ENCODE results near the gene NFATC3.

NFATC3 gene

GRCh38 chr16:68072038-68072695 lies 13.0 kb upstream of the NFATC3 start:
- DNase-seq (ENCODE audit: low read depth): no peak

DNA sequence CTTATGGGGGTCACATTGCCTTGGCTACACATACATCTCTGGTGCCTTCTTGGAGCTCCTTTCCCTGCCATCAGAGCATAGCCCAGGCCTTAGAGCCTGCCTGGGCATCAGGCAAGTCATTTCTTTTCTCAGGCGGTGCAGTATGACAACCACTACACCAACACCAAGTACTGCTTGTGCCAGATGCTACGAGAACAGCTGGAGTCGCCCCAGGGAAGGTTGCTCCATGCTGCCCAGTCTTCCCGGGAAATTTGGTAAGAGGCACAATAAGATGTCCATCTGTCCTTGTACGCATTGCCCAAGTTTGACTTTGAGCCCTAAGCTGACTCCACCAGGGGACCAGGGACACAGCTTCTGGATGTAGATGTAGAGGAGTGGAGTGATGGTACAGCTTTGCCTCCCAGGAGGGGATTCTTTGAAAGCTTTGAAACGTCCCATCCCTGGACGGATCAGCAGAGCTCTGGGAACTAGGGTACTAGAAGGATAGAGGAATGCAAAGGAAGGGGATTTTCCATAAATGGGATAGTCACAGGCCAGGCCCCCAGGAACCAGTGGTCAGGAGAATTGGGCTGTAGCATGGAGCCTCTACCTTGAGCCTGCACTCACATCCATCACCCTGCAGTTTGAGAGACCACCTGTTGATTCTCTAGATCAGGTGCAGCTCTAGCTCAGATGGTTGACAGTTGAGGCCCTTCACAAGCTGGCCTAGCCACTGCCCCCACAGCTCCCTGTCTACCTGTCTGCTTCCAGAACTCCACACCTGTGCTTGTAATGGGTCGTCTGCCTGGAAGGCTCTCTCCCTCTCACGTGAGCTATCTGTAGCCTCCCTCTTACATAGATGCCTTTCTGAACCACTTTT lies 11.0 kb upstream of the NFATC3 start:
- DNase-seq (ENCODE audit: low read depth): no peak

- peak; percentile 97 for DNase-seq (ENCODE audit: low read depth)
These were observed 10.2 kb upstream of the NFATC3 start for GRCh38 chr16:68074850-68075555.

DNA sequence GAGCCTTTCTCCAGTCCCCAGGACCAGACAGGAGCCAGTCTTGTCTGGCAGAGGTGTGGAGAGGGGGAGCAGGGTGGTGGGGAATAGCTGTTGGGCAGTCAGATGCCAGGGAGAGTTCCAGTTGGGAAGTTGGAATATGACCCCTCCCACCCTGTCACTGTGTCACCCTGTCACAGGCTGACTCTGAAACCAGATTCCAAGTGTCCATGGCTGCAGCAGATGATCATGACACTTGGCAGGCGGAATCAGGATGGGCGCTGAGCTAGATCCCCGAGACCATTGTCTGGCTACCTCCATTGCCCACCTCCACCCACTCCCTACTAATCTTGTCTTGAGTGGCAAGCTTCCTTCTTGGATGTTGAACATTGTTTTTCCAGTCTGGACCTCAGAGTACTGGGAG lies 9.2 kb upstream of the NFATC3 start:
- no peak for DNase-seq (ENCODE audit: low read depth)

GRCh38 chr16:68076560-68076959 lies 8.6 kb upstream of the NFATC3 start:
- DNase-seq (ENCODE audit: low read depth): no peak

DNA sequence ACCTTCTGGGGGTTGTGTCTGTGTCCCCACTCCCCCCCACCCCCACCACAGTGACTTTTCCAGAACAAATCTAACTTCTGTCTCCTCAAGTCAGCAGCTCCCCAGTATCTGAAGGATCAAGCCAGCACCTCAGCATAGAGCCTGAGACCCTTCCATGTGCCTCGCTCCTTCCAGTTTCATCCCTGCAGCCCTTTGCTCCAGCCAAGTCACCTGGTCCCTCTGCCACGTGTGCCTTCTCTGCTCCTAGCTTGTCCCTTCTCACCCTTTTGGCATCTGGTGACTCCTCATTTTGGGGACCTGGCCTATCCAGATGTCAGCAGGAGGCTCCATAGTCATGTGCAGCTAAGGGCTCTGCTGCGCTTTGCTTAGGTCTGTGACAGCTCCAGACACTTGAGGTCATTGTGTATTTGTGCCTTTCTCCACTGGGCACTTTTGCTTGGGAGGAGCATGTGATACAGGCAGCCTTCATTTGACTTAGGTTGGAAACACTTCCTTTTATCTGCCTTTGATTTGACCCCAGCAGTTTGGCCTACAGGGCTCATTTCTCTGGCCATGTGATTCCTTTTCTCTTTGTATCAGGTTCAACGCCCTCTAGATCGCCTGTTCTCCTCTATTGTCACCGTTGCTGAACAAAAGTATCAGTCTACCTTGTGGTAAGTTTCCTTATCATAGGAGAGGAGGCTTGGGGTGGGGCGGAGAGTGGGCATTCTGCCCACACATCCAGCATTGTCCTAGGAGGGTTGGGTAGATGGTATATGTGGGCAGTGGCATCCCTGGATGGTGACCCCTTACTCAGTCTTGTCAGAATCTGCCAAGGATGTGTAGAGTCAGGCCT lies 7.1 kb upstream of the NFATC3 start:
- DNase-seq (ENCODE audit: low read depth): no peak

DNA sequence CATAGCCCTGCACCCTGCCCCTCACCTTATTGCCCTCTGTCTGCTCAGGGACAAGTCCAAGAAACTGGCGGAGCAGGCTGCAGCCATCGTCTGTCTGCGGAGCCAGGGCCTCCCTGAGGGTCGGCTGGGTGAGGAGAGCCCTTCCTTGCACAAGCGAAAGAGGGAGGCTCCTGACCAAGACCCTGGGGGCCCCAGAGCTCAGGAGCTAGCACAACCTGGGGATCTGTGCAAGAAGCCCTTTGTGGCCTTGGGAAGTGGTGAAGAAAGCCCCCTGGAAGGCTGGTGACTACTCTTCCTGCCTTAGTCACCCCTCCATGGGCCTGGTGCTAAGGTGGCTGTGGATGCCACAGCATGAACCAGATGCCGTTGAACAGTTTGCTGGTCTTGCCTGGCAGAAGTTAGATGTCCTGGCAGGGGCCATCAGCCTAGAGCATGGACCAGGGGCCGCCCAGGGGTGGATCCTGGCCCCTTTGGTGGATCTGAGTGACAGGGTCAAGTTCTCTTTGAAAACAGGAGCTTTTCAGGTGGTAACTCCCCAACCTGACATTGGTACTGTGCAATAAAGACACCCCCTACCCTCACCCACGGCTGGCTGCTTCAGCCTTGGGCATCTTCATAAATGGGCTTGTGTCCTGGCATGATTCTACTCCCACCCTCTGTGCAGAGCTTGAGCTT lies 6.3 kb upstream of the NFATC3 start:
- DNase-seq (ENCODE audit: low read depth): no peak

- no peak for DNase-seq (ENCODE audit: low read depth)
These were observed 5.9 kb upstream of the NFATC3 start for GRCh38 chr16:68079376-68079625.

GRCh38 chr16:68079626-68080344 lies 5.4 kb upstream of the NFATC3 start:
- DNase-seq (ENCODE audit: low read depth): peak; percentile 98

DNA sequence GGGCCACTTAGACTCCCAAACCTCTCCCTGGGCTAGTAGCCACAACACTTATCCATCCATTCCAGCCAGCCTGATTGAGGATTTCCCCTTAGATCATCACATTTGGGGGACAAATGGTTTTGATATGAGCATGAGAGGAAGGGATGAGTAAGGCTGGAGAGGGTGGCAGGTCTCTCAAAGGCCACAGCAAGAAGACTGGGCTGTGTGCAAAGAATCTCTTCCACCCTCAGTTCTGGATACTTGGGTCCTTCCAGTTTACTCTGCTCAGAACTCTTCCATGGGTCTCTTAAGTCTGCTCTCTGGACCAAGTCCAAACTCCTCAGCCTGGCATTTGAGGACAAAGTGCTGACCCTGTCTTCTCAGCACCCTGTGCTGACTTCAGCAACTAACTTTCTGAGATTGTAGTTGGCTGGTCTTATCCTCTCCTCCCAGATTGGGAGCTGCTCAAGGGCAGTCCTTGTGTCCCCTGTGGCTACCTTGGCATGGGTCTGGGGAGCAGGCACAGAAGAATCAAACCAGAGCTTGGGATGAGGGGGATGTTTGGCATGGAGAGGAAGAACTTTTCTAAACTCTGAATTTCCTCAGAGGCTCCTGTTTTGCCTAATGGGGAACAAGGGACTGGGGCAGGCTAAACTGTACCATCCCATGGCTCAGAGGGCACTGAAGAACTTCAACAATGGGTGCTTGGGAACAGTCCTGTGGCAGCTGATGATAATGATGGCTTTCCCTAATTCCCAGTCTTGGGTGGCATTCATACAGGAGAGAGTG lies 3.1 kb upstream of the NFATC3 start:
- no peak for DNase-seq (ENCODE audit: low read depth)

GRCh38 chr16:68082629-68083238 lies 2.4 kb upstream of the NFATC3 start:
- no peak for DNase-seq (ENCODE audit: low read depth)

- no peak for DNase-seq (ENCODE audit: low read depth)
These were observed 1.9 kb upstream of the NFATC3 start for GRCh38 chr16:68083239-68083781.

DNA sequence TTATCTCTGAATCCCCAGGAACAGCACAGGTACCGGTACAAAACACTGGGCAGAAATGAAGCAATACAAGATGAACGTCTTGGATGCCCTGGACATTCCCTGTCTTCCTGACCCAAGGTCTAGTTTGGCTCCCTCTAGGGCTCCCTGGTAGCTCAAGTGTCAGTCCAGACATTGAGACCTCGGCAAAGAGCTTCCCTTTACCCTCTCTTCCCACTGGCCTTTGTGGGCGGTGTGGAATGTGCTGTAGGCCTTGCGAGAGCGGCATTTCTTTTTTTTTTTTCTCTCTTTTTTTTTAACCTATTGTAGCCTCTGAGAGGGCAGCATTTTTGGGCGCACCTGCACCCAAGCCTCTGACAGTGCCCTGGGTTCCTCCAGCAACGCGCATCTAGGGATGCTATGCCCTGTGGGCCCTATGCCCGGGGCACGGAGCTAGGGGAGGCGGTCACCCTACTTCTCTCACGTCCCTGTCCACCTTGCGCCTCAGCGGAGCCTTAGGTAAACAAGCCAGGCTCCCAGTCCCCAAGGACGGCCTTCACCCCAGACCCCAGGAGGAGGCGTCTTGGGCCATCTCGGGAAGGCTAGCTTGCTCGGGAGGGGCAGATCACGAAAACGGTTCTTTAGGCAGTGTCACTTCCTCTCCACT lies 1.2 kb upstream of the NFATC3 start:
- DNase-seq (ENCODE audit: low read depth): no peak

DNA sequence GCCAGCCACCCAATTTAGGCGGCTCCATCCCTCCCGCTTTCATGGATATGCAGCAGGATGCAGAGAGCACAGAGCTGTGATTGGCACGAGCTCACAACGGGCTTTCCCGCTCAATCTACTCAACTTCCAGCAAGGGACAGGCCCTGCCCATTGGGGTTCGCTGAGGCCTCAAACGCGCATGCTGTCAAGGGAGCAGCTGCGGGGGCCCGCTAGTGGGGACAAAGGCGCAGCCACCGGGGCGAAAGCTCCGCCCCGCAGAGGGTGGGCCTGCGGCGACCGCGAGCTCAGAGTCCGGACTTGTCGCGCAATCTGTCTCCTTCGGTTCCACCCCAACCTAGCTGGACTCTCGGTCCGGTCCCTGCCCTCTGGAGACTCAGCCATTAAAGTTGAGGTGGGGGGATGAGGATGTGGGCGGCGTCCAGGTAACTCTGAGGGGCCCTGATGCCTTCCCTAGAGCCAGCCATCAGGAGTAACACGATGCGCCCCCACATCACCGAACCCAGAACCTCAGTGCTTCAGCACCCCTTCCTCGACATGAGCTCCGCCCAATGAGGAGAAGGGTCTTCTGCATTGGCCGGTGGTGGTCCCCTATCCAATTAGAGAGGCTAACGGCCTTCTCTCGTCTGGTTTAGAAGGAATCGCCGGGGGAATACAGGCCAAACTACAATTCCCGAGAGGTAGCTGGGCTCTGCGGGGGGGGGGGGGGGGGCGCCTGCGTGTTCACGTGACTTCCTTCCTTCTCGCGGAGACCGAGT lies 489 bp upstream of the NFATC3 start:
- DNase-seq (ENCODE audit: low read depth): peak; percentile 95

DNA sequence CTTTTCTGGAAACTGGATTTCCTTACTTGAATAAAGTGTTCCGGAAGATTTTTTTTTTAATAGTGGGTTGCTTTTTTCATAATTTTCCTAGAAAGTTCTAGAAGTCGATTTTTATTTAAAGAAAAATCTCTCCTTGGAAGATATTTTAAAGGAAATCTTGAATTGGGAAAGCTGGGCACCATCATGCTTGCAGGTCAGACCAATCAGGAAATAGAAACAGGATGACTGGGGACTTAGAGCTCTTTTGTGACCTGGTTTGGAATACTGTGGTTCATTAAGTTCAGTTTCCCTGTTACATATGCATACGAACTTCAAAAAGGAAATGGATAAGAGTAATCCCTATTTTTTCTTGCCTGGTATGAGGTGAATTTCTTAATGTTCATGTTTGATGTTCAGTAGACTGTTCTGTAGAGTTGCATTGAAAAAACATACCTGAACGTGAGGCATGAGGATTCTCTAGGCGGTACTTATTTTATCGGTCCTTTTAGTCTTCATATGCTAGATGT lies 1.2 kb downstream of the NFATC3 start:
- DNase-seq (ENCODE audit: low read depth): no peak

DNA sequence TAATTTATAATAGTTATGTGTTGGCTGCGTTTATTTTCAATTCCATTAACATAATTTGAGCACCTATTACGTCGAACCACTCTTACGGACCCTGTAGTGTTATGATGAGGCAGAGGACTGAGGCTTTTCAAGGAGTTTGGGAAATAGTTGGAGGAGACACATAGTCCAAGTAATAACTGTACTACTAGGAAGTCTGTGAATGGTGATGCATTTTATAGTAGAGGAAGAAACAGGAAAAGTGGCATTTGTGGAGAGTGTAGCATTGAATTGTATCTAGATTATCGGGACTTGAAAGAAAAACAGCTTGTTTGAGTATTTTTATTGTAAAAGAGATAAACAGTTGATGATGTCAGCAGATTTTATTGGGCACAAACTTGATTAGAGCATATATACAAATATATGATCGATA lies 1.7 kb downstream of the NFATC3 start:
- no peak for DNase-seq (ENCODE audit: low read depth)

DNA sequence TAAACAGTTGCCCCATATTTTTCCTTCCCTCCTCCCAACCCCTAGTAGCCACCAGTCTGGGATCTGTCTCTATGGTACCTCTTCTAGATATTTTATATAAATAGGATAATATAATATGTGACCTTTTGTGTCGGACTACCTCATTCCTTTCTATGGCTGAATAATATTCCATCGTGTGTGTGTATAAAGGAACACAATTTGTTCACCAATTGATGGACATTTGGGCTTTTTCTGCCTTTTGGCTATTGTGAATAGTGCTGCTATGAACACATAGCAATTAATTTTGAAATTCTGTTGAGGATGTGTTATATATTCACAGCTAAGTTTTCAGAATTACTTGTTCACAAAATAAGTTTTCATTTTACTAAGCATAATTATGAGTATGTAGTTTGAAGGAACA lies 2.5 kb downstream of the NFATC3 start:
- DNase-seq (ENCODE audit: low read depth): no peak

All from CMK (cell line).